Upper lobe of left lung (tissue), 4 donors: ENCODE data around the gene POC5.

Experiments
- CTCF ChIP-seq, 6 experiments: fragments of 450-650 bp in 4 of 6; fragments of 200-600 bp in 2 of 6; sonication (generic) in 2 of 6; IDR thresholded peaks; one replicate each; pipeline ENCODE4 v1.5.1; 2016 to 2019; ENCODE audit warnings: antibody characterized with exemption in 6 of 6
- EP300 ChIP-seq, 4 donors: sonication (generic); formaldehyde crosslinking; IDR thresholded peaks; one replicate each; pipeline ENCODE4 v1.5.1; 2017; ENCODE audit warnings: antibody characterized with exemption in 4 of 4, control low read depth in 2 of 4
- POLR2A ChIP-seq, 4 donors: fragments of 450-650 bp; IDR thresholded peaks; one replicate each; pipeline ENCODE4 v1.5.1; 2016 to 2017; ENCODE audit warnings: antibody characterized with exemption in 4 of 4, mild to moderate bottlenecking in 2 of 4
- POLR2AphosphoS5 ChIP-seq, 2 donors: sonication (generic); formaldehyde crosslinking; IDR thresholded peaks; one replicate each; pipeline ENCODE4 v1.5.1; 2017; ENCODE audit warnings: antibody characterized with exemption in 2 of 2

GRCh38 chr5:75736273-75736672 is 19.0 kb upstream of the POC5 start:
- no peak for TF ChIP-seq POLR2AphosphoS5 (IDR thresholded peaks at IDR 0.05)
- TF ChIP-seq EP300 (IDR thresholded peaks at IDR 0.05) = no peak
- TF ChIP-seq POLR2A (IDR thresholded peaks at IDR 0.05) = no peak
- no peak for TF ChIP-seq CTCF (IDR thresholded peaks at IDR 0.05)
